NCI-H1930 (cell line): ENCODE measurements around the gene KIF1C.

Experiments used
- DNase-seq, 2 experiments: peaks; one replicate each; lab custom pipeline; 2025; lab: John Stamatoyannopoulos, UW

The KIF1C gene

GRCh38 chr17:4997302-4998026 lies at the start of gene KIF1C, which contains the start of gene INCA1:
KIF1C (plus strand) TSS chr17:4997950; CDS start chr17:5000247, 2,297 bp downstream.
INCA1 (minus strand) TSS chr17:4997522; CDS start chr17:4994437, 3,085 bp downstream.
- DNase-seq: peak; percentile 83 to 89

- DNase-seq: peak; percentile 65 to 74
Measured at GRCh38 chr17:4948166-4948930, 49.4 kb upstream of the KIF1C start, which contains the start of gene PFN1. PFN1 (minus strand) TSS chr17:4948530; CDS start chr17:4948394, 136 bp downstream.

GRCh38 chr17:4948931-4949320 lies 48.8 kb upstream of the KIF1C start:
- DNase-seq: peak; percentile 80 to 86

- DNase-seq: peak; percentile 32 to 62
Measured at GRCh38 chr17:4949321-4950074, 48.3 kb upstream of the KIF1C start.

- peak in 1 of 2 experiments; percentile 62 for DNase-seq
Measured at GRCh38 chr17:4950075-4950745, 47.5 kb upstream of the KIF1C start.

- no peak for DNase-seq
Measured at GRCh38 chr17:4950746-4951204, 47.0 kb upstream of the KIF1C start, which contains the start of gene ENO3. ENO3 (plus strand) TSS chr17:4951119; CDS start chr17:4951830, 711 bp downstream.

- DNase-seq: no peak
Measured at GRCh38 chr17:4951486-4951885, 46.3 kb upstream of the KIF1C start.

- DNase-seq: no peak
Measured at GRCh38 chr17:4953451-4953961, 44.2 kb upstream of the KIF1C start.

GRCh38 chr17:4955091-4955490 lies 42.7 kb upstream of the KIF1C start:
- DNase-seq: no peak

- no peak for DNase-seq
Measured at GRCh38 chr17:4956493-4957061, 41.2 kb upstream of the KIF1C start.

- DNase-seq: no peak
Measured at GRCh38 chr17:4958102-4958501, 39.6 kb upstream of the KIF1C start.

GRCh38 chr17:4959261-4959965 lies 38.3 kb upstream of the KIF1C start:
- no peak for DNase-seq

GRCh38 chr17:4960279-4960922 lies 37.3 kb upstream of the KIF1C start:
- no peak for DNase-seq

- no peak for DNase-seq
Measured at GRCh38 chr17:4965311-4965986, 32.3 kb upstream of the KIF1C start.

GRCh38 chr17:4966844-4967538 lies 30.8 kb upstream of the KIF1C start:
- DNase-seq: peak; percentile 97

- peak; percentile 90 to 92 for DNase-seq
Measured at GRCh38 chr17:4967539-4968485, 29.9 kb upstream of the KIF1C start, which contains the start of gene SPAG7. SPAG7 (minus strand) TSS chr17:4967817; CDS start chr17:4967804, 13 bp downstream.

GRCh38 chr17:4968486-4969046 lies 29.2 kb upstream of the KIF1C start:
- DNase-seq: no peak
